GM21737 (cell line): ENCODE measurements around the gene SH3D21.

Source experiments
- ATAC-seq: cut with Tn5 transposase; IDR thresholded peaks from one replicate; pipeline ENCODE4 v1.9.1; 2021; ENCODE audit warnings: mild to moderate bottlenecking, moderate library complexity; ENCODE audit not compliant: unreplicated experiment

The SH3D21 gene

GRCh38 chr1:36328713-36329112, 22.5 kb downstream of the SH3D21 start:
- ATAC-seq: no peak

DNA sequence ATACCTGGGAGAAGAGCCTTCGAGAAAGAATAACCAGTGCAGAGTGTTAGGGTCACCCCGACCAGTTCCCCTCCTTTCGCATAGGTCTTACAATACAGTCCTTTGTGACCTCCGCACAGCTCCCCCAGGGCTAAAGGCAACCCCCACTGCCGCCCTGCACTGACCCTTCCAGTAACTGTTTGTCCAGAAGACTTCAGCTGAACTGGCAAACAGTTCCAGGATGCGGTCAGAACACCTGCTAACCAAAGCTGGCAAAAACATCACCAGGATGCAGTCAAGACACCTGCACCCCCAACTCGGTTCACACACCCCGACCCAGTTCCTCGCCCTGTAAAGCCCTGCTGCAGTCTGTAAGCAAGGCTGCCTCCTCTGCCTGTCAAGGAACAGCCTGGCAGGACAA, 23.6 kb downstream of the SH3D21 start:
- ATAC-seq: no peak

DNA sequence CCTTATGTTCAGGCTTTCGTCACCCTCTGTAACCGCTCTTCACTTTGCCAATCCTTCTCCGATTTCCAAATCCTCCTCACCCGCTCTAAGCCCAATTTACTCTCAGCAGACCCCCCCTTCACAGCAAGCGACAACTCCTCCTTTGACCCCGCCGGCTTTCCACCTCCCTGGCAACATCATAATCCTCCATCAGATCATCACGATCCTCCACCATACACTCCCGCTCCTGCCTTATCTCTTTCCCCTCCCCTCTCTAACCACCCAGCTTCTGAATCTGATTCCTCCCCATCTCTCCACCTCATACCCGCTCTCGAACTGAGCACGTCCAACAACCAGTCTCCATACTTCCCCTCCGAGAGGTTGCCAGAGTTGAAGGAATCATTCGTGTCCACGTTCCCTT, 24.8 kb downstream of the SH3D21 start:
- no peak for ATAC-seq

GRCh38 chr1:36337830-36338229, 31.7 kb downstream of the SH3D21 start:
- ATAC-seq: no peak

GRCh38 chr1:36339215-36339614, 33.0 kb downstream of the SH3D21 start:
- no peak for ATAC-seq

- no peak for ATAC-seq
These were observed 33.4 kb downstream of the SH3D21 start for GRCh38 chr1:36339615-36340014.

GRCh38 chr1:36341626-36342320, 35.6 kb downstream of the SH3D21 start:
- ATAC-seq: no peak

GRCh38 chr1:36342426-36343185, 36.4 kb downstream of the SH3D21 start:
- ATAC-seq: no peak

DNA sequence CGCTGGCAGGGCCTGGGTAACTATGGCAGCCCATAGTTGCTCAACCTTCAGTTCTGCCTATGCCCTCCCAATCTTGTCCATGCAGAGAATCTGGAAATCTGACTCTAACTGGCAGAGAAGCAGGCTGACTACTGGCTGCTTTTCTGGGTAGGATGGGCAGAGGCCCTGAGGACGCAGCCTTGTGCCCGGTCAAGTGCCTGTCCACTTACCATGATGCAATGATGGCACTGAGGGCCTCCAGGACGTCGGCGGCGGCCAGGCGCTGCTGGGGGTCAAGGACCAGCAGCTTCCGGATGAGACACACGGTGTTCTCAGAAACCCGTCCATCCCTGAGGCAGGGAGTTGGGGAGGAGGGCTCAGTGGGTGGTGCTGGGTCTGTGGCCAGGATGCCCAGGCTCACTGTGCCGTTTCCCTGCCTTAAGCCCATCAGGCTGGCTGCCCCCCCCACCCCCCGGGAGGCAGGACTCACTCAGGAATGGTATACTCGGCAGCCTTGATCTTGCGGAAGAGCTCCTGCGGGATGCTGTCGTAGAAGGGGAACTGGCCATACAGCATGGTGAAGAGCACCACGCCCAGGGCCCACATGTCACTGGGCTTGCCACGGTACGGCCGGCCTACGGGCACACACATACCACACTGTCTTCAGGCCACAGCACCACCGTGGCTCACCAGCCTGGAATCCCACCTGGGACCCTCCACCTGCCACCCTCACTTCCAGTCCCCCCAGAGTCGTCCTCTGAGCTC, 37.7 kb downstream of the SH3D21 start:
- ATAC-seq: no peak

DNA sequence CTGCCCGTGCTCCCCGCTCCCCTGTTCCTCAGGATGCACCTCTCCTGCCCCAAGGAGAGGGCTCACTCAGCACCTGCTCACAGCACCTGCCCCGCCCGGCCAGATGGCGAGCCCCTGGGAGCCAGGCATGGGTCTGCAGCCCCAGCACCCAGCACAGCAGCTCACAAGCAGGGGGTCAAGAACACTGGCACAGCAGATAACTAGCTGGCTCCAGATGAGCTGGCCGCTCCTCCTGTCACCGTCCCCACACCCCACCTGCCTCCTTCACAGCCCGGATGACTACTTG, 38.2 kb downstream of the SH3D21 start:
- ATAC-seq: no peak

GRCh38 chr1:36345353-36345752, 39.2 kb downstream of the SH3D21 start:
- no peak for ATAC-seq

DNA sequence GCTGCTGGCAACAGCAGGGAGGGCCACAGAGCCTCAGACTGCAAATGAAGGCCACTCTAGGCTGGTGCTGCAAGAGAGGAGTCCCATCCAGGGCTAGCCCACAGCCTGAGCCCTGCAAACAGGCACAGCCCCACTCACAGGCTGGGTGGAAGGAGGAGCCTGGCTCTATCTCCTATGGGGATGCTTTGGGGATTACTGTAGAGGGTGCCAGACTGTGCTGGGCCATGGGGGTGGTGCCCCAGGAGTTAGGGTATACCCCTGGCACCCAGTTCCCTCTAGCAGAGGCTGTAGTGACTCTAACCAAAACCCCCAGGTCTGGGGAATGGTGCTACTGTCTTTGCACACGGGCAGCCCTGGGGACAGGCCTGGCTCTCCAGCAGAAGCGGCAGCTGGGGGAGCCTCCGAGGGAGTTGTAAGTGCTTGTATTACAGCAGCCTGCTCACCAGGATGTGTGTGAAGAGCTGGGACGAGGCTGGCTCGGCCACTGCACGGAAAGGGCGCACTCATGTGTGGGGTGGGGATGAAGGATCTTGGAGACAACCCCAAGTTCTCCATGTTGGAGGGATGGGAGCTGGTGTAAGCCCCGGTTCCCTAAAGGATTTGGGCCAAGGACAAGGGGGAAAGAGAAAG, 40.7 kb downstream of the SH3D21 start:
- ATAC-seq: no peak

GRCh38 chr1:36349241-36349671, 43.1 kb downstream of the SH3D21 start:
- peak; percentile 63 for ATAC-seq

GRCh38 chr1:36349839-36350238, 43.7 kb downstream of the SH3D21 start:
- ATAC-seq: no peak

DNA sequence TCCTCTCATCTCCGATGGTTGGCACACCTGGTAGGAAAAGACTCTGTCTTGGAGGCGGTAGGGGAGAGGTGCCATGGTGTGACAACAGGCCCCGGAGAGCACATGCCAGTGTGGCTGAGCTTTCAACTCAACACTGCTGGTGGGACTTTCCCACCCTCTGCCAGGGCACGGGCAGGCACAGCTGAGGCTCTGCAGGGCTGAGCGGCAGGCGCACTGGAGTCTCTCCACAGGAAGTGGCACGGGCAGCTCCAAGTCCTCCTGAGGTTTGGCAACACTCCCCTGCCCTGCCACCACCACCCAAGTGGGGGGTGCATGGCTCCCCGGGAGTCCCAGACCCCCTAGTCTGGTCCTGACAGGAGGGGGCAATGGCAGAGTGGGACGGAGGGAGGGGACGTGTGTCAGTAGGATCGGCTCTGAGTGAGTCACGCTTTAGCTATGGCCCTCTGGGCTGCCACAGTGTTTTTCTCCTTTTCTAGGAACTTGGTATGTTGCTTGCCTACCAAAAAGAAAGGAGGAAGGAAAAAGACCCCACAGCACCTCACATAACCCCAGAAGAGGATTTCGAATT, 44.6 kb downstream of the SH3D21 start:
- no peak for ATAC-seq

- ATAC-seq: no peak
These were observed 45.2 kb downstream of the SH3D21 start for GRCh38 chr1:36351227-36351977.

DNA sequence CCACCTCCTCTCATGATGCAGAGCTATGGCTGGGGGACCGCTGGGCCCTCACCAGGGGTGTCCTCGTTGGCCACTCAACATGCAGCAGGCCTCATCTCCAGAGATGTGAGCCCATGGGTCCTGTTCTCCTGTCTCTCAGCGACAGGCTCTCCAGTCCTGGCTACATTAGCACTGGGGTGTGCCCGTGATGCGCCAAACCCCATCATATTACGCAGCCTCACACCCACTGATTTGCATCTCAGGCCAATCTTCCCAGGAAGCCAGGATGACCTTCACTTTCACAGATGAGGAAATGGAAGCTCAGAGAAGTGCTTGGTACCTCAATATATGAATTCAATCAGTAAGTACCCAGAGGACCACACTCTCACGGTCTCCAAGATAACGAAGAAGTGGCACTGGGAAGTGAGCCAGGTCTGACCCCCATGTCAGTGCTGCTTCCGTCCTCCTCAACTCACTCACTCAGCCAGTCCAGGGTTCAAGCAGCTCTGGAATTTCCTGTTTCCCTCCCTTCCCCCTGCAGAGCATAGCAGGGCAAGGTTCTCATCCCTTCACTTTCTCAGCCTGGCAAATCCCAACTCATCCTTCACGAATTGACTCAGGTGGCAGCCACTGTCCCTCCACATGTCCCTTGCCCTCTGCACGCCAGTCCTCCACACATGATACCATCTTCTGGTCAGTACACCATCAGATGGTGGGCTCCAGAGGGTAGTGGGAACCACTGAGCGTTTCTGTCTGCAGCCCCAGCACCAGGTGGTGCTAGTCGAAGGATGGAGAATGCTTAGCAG, 46.1 kb downstream of the SH3D21 start:
- ATAC-seq: no peak

DNA sequence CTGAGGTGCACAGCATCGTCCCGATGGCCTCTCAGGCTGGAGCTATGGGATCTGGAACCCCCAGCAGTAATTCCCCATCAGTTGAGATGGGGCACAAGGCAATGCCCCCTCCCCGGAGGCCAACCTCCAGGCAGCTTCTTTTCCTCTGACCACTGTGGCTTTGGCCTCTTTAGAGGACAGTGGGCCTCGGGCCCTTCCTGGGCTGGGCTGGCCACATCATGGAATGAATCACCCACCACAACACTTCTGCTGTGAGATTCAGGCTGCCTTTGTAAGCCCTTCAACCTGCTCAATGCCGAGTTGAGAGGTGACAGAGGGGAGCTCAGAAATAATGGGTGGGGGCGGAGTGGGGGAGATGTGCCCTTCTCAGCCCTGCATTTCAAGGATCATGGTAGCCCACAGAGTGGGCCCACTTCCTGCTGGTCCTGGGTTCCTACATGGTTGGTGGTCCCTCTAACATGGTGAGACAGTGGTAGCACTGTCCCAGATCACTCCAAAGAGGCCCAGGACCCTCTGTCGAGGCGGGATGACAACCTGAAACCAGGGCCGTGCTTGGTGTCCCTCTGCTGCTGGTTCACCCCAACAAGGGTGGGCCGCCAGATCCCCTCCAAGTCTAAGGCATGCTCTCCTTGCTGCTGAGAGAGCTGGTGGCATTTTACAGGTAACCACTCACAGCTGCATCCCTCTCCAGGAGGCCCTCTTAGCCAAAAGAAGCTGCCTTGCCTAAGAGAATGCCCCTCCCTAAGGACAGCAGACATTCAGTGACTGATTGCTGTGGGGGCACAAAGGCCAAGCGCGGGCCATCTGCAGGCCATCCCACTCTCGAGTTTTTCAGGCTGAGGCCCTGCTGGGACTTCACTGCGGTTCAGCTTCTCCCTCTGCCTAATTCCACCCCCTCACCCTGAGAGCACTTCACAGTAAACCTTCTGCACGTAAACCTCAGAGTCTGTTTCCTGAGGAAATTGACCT, 47.0 kb downstream of the SH3D21 start:
- no peak for ATAC-seq

- ATAC-seq: no peak
These were observed 48.3 kb downstream of the SH3D21 start for GRCh38 chr1:36354486-36354885.
